Stomach (tissue), 9 donors: Measurements from ENCODE around the gene SKA2. TPM values are rescaled to one million over a fixed set of nuclear protein-coding genes. Genes with fewer than 3 reads are reported as not detected.

ENCODE experiments used
- DNase-seq, 2 donors: peaks; one replicate each; pipeline versions ENCODE4 v3.0.0 to v3.0.0-alpha.2; 2013 to 2019
- H3K27ac ChIP-seq, 5 donors: fragments of 200-600 bp in 4 of 5; sonication (generic) in 4 of 5; one replicate each; pipeline ENCODE4 v1.5.1; 2013 to 2019; ENCODE audit warnings: mild to moderate bottlenecking in 1 of 5, moderate library complexity in 1 of 5
- H3K27me3 ChIP-seq, 3 donors: fragments of 200-600 bp; sonication (generic); one replicate each; pipeline ENCODE4 v1.5.1; 2017 to 2019; ENCODE audit warnings: mixed run types in 1 of 3
- H3K36me3 ChIP-seq, 4 donors: fragments of 200-600 bp; sonication (generic); 1 replicate in 3 of 4; 2 replicates in 1 of 4; pipeline ENCODE4 v1.5.1; 2016 to 2019
- H3K4me1 ChIP-seq, 4 donors: fragments of 200-600 bp; sonication (generic); one replicate each; pipeline ENCODE4 v1.5.1; 2016 to 2019
- H3K4me3 ChIP-seq, 4 donors: fragments of 200-600 bp; sonication (generic) in 3 of 4; one replicate each; pipeline ENCODE4 v1.5.1; 2016 to 2019; ENCODE audit warnings: mild to moderate bottlenecking in 1 of 4
- H3K9me3 ChIP-seq, 4 donors: fragments of 200-600 bp; sonication (generic); one replicate each; pipeline ENCODE4 v1.5.1; 2016 to 2019
- CTCF ChIP-seq, 7 experiments: fragments of 450-650 bp in 4 of 7; fragments of 200-600 bp in 3 of 7; sonication (generic) in 3 of 7; IDR thresholded peaks; one replicate each; pipeline ENCODE4 v1.5.1; 2016 to 2019; ENCODE audit warnings: antibody characterized with exemption in 7 of 7, control low read depth in 2 of 7, mild to moderate bottlenecking in 1 of 7
- EP300 ChIP-seq: sonication (generic); formaldehyde crosslinking; IDR thresholded peaks from one replicate; pipeline ENCODE4 v1.6.1; 2017; ENCODE audit warnings: antibody characterized with exemption
- POLR2A ChIP-seq, 4 donors: fragments of 450-650 bp; IDR thresholded peaks; one replicate each; pipeline ENCODE4 v1.6.1; 2016; ENCODE audit warnings: antibody characterized with exemption in 4 of 4, control low read depth in 2 of 4, mild to moderate bottlenecking in 1 of 4, moderate library complexity in 1 of 4
- POLR2AphosphoS5 ChIP-seq, 3 donors: sonication (generic); formaldehyde crosslinking; IDR thresholded peaks; one replicate each; pipeline ENCODE4 v1.6.1; 2016; ENCODE audit warnings: antibody characterized with exemption in 3 of 3
- WGBS, 5 donors: extraction: QIAGEN DNeasy Blood & Tissue Kit in 3 of 5; methylation state at CpG; one replicate each; pipeline versions ENCODE4 v1.1.5 to v1.1.7; 2013 to 2018; 5-methylcytosine and 5-hydroxymethylcytosine counted together
- intact Hi-C: fragments of 100-400 bp; cut with DNase I; formaldehyde crosslinking; loops from one replicate; pipeline ENCODE4 v1.15.1; 2023; ENCODE audit warnings: low total_unique reads
- polyA plus RNA-seq, 3 donors: library from polyadenylated mRNA; stranded (reverse); fragments of 200-250 nt; gene quantifications; one replicate each; pipeline ENCODE4 v1.2.3, GENCODE V29; 2013
- total RNA-seq, 5 donors: library from RNA; depleted of rRNA; stranded (reverse); fragments of >200 nt; gene quantifications; one replicate each; pipeline versions ENCODE4 v1.1.0 to v1.2.3, GENCODE V29; 2014 to 2016
- donor health status: healthy with polysubstance abuse.
- donor health status: Bipolar disorder and iron deficiency.
- donor health status: healthy.

Gene SKA2
- total and polyA plus RNA-seq, 8 donors = 7.6 to 72.1 (median 34.5) TPM; not detected in 1

DNA sequence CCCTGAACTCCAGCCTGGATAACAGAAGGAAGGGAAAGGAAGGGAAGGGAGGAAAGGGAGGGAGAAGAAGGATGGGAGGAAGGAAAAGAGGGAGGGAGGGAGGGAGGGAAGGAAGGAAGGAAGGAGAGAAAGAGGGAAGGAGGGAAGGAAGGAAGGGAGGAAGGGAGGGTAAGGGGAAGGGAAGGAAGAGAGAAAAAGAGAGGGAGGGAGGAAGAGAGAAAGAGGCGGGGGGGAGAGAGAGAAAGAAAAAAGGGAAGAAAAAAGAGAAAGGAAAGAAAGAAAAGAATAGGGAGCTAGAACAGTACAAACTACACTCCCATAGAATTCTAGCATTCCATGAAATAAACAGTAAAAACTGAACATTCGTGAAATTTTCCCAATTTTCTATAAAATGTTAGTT is 25.2 kb downstream of the SKA2 start:
- H3K9me3 ChIP-seq = no peaks in the 10 kb centered on the region
- DNase-seq = no peak
- peaks cover 0 to 24% (median 18%) of the 10 kb centered on the region in 4 donors for H3K36me3 ChIP-seq
- intact Hi-C loops = no loop called here
- TF ChIP-seq EP300 (no peak), CTCF (IDR thresholded peaks at IDR 0.05) (no peak), POLR2A (IDR thresholded peaks at IDR 0.05) (no peak), POLR2AphosphoS5 (IDR thresholded peaks at IDR 0.05) (no peak)
- H3K4me1 ChIP-seq = no peaks in the 10 kb centered on the region
- H3K27ac ChIP-seq = no peak overlapping the region
- H3K4me3 ChIP-seq = no peak overlapping the region
- no peaks in the 10 kb centered on the region for H3K27me3 ChIP-seq
- WGBS, 5 donors = 48 to 99% (median 49%) methylated on average over 2 of the region's 2 CpGs

GRCh38 chr17:59126809-59127417 is 28.1 kb downstream of the SKA2 start:
- no peaks in the 10 kb centered on the region for H3K9me3 ChIP-seq
- DNase-seq = no peak
- no peaks in the 10 kb centered on the region for H3K27me3 ChIP-seq
- intact Hi-C loops = no loop called here
- 59 to 89% (median 64%) methylated on average over 3 of the region's 3 CpGs for WGBS, 5 donors
- no peak for TF ChIP-seq POLR2AphosphoS5 (IDR thresholded peaks at IDR 0.05)
- no peak for TF ChIP-seq CTCF (IDR thresholded peaks at IDR 0.05)
- no peak for TF ChIP-seq EP300
- TF ChIP-seq POLR2A (IDR thresholded peaks at IDR 0.05) = no peak
- H3K36me3 ChIP-seq = peaks cover 0 to 35% (median 26%) of the 10 kb centered on the region in 4 donors
- no peaks in the 10 kb centered on the region for H3K4me1 ChIP-seq
- no peak overlapping the region for H3K27ac ChIP-seq
- no peak overlapping the region for H3K4me3 ChIP-seq

- Histone ChIP-seq H3K4me3 (no peak overlapping the region), H3K36me3 (peaks cover 11 to 48% (median 36%) of the 10 kb centered on the region in 4 donors), H3K27ac (no peak overlapping the region), H3K9me3 (no peaks in the 10 kb centered on the region), H3K27me3 (no peaks in the 10 kb centered on the region), H3K4me1 (no peaks in the 10 kb centered on the region)
- intact Hi-C loops = no loop called here
- TF ChIP-seq CTCF (IDR thresholded peaks at IDR 0.05) (no peak), POLR2AphosphoS5 (IDR thresholded peaks at IDR 0.05) (no peak), POLR2A (IDR thresholded peaks at IDR 0.05) (no peak), EP300 (no peak)
- 90 to 99% (median 96%) methylated on average over 6 of the region's 6 CpGs for WGBS, 5 donors
- no peak for DNase-seq
These were observed 30.3 kb downstream of the SKA2 start for GRCh38 chr17:59124665-59125064.

- Histone ChIP-seq H3K27ac (no peak overlapping the region), H3K27me3 (no peaks in the 10 kb centered on the region), H3K9me3 (no peaks in the 10 kb centered on the region), H3K4me1 (no peaks in the 10 kb centered on the region), H3K36me3 (peaks cover 11 to 49% (median 38%) of the 10 kb centered on the region in 4 donors), H3K4me3 (no peak overlapping the region)
- no peak for DNase-seq
- intact Hi-C loops = no loop called here
- TF ChIP-seq EP300 = no peak
- TF ChIP-seq POLR2AphosphoS5 (IDR thresholded peaks at IDR 0.05) = no peak
- no peak for TF ChIP-seq CTCF (IDR thresholded peaks at IDR 0.05)
- no peak for TF ChIP-seq POLR2A (IDR thresholded peaks at IDR 0.05)
- 89 to 99% (median 98%) methylated on average over 9 of the region's 9 CpGs for WGBS, 5 donors
These were observed 33.0 kb downstream of the SKA2 start for GRCh38 chr17:59121901-59122480.
